Natural killer cell treated with Interleukin-12 subunit alpha and Interleukin-12 subunit beta and Interleukin-15 and Interleukin-18, amount 100 ng/mL, for 72 hours (primary cell): ENCODE results near the gene ELL. TPM values are rescaled to one million over a fixed set of nuclear protein-coding genes. Genes with fewer than 3 reads are reported as not detected.
A peak's percentile ranks its signal among the peaks of the same experiment; 100 is the strongest.

Source experiments
- ATAC-seq, 2 donors: fragments of 150-1000 bp; cut with Tn5 transposase in 1 of 2; sonication (Bioruptor Pico), chemical (Tn5 transposase) in 1 of 2; 2 replicates each; pipeline ENCODE4 v1.10.0; 2021
- DNase-seq: peaks from one replicate; pipeline ENCODE4 v3.0.0; 2022; ENCODE audit warnings: low spot score
- H3K27ac Mint-ChIP-seq, 2 donors: 1 replicate in 1 of 2; 2 replicates in 1 of 2; pipeline ENCODE4 v1.8.0; 2022; ENCODE audit warnings: mixed read lengths in 2 of 2, mild to moderate bottlenecking in 1 of 2, moderate library complexity in 1 of 2
- H3K27me3 Mint-ChIP-seq, 2 donors: 1 replicate in 1 of 2; 2 replicates in 1 of 2; pipeline ENCODE4 v1.8.0; 2022; ENCODE audit warnings: mixed read lengths in 2 of 2
- H3K36me3 Mint-ChIP-seq: one replicate; pipeline ENCODE4 v1.8.0; 2022; ENCODE audit warnings: mixed read lengths
- H3K4me1 Mint-ChIP-seq, 2 donors: 1 replicate in 1 of 2; 2 replicates in 1 of 2; pipeline ENCODE4 v1.8.0; 2022; ENCODE audit warnings: low read depth in 2 of 2, mixed read lengths in 2 of 2, mild to moderate bottlenecking in 1 of 2
- H3K4me3 Mint-ChIP-seq: one replicate; pipeline ENCODE4 v1.8.0; 2022; ENCODE audit warnings: mixed read lengths
- H3K9me3 Mint-ChIP-seq: 2 replicates; pipeline ENCODE4 v1.8.0; 2022; ENCODE audit warnings: mixed read lengths
- total RNA-seq, 2 donors: library from RNA; stranded (reverse); gene quantifications; one replicate each; pipeline ENCODE4 v1.2.3, GENCODE V29; 2022

The ELL gene
- total RNA-seq, 2 donors from 2014 or later: 52.3 to 75.2 TPM

DNA sequence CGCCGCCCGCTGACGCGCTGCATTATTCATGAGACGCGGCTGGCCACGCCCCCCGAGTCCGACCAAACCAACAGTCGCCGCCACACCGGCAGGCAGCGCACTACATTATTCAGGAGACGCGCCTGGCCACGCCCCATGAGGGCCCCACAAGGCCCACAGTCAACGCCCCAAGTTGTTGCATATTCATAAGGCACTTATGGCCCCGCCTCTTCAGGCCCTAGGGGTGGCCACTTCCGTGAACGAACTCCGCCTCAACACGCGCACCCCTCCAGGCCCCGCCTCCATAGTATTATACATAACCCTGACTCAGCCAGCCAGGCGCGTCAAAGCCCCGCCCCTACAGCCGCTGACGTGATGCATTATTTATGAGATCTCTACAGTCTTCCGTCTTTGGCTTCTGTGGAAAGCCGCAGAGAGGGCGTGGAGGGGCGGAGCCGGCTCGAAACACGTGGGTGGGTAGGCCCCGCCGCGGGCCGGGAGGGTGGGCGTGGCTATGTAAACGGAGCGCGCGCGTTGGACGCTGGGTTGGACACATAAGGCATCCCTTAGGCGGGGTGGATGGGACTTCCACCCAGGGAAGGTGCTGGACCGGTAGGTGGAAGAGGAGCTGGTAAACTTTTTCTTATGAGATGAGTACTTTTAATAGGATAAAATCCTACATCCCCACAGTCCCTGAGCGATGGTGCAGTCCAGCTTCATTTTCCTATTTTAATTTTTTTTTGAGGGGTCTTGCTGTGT lies 423 bp upstream of the ELL start:
- Mint-ChIP-seq H3K27me3 (no peaks in the 10 kb centered on the region), H3K27ac (peak overlapping the region; percentile 69 to 86), H3K9me3 (no peaks in the 10 kb centered on the region), H3K4me3 (peak overlapping the region; percentile 89), H3K36me3 (no peaks in the 10 kb centered on the region), H3K4me1 (peaks cover 9 to 23% of the 10 kb centered on the region in 2 donors)
- DNase-seq (peak; percentile 100), ATAC-seq (peak; percentile 96)

DNA sequence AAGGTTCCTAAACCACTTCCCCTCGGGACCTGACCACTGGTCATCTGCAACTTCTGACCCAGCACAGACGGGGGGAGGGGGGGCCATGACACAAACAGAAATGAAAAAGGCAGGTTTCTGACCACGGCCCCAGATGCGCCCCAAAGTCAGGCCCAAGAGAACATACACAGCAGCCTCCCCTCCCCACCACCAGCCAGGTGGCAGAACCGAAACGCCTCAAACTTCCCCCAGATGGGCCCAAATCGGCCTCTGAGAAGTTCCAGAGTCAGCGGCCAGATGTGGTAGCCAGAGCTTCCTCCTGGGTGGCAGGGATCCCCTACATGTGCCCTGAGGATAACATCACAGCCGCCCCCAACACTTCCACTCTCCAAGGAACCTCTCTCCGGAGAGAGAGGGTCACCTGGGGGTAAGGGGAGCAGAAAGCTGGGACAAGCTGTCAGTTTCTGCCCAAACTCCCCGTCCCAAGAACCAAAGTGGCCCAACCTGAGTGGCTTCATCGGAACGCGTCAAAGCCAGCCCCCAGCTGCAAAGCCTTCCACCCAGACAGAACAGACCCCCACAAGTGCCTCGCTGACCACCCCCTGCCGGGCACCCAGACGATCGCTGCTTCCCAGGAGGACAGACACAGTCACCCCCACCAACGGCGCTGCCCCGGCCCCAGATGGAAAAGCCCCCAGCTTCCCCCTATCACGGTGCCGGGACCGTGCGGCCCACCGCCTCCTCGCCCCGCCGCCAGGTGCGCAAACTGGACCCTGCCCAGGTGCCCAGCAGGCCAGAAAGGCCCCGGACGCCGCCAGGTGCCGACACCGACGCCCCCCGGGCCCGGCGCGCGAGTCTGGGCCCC lies 800 bp downstream of the ELL start:
- H3K27ac Mint-ChIP-seq: peak overlapping the region; percentile 69 to 97
- ATAC-seq: no peak
- peak overlapping the region; percentile 89 for H3K4me3 Mint-ChIP-seq
- no peaks in the 10 kb centered on the region for H3K27me3 Mint-ChIP-seq
- H3K36me3 Mint-ChIP-seq: no peaks in the 10 kb centered on the region
- H3K4me1 Mint-ChIP-seq: peaks cover 19 to 32% of the 10 kb centered on the region in 2 donors
- no peaks in the 10 kb centered on the region for H3K9me3 Mint-ChIP-seq
- DNase-seq: no peak

DNA sequence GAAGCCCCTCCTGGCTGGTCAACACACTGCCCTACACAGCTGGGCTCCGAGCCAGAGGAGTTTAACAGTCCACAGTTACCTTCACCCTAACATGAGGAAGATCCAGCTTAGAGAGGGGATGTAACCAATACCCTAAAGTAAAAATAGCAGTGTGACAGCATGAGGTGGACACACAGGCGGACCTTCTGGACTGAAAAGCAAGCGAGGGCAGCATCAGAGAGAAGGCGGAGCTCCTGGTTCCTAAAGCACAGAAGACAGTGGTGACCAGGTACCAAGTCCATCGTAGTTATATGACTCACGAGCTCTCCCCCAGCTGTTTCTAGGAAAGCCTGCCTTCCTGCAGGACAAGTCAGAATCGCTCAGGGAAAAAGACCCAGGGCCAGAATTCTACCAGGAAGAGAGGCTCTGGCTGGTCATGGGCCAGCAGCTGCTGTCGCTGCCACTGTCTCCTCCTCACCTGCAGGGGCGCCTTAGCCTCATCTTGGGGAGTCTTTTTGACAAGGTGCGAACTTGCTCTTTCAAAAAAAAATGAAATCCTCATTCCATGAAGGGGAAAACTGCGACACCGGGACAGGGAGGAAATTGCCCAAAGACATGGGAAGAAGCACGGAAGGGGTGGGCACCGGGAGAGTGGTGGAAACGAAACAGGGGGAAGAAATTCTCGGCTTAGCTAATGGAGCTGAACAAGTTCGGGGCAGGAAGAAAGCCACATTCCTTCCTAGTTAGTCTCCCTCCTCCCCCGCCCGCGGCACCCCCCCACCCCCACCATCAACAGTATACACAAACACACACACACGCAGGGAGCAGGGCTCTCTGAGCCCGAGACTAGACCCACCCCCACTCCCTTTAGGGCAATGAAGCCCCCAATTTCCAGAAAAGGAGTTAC lies 1.7 kb downstream of the ELL start:
- H3K9me3 Mint-ChIP-seq: no peaks in the 10 kb centered on the region
- no peaks in the 10 kb centered on the region for H3K36me3 Mint-ChIP-seq
- ATAC-seq: no peak
- DNase-seq: no peak
- no peaks in the 10 kb centered on the region for H3K27me3 Mint-ChIP-seq
- H3K27ac Mint-ChIP-seq: peak overlapping the region; percentile 69 to 97
- peak overlapping the region; percentile 89 for H3K4me3 Mint-ChIP-seq
- H3K4me1 Mint-ChIP-seq: peaks cover 19 to 40% of the 10 kb centered on the region in 2 donors

DNA sequence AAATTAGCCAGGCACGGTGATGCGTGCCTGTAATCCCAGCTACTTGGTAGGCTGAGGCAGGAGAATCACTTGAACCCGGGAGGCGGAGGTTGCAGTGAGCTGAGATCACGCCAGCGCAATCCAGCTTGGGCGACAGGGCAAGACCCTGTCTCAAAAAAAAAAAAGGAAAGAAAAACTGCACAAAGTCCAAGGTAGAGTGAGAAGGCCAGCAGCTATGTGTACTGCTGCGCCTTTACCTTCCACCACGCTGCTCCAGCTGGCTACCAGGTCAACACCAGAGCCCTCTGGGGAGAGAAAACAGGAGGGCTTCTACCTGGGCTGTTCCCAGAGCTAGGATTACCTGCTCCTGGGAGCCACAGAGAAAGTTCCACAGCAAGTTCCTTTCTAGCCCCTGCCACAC lies 3.2 kb downstream of the ELL start:
- H3K4me1 Mint-ChIP-seq: peaks cover 26 to 50% of the 10 kb centered on the region in 2 donors
- no peaks in the 10 kb centered on the region for H3K27me3 Mint-ChIP-seq
- DNase-seq (no peak), ATAC-seq (no peak)
- no peak overlapping the region for H3K4me3 Mint-ChIP-seq
- H3K36me3 Mint-ChIP-seq: no peaks in the 10 kb centered on the region
- H3K9me3 Mint-ChIP-seq: no peaks in the 10 kb centered on the region
- H3K27ac Mint-ChIP-seq: peak overlapping the region in 1 of 2 donors; percentile 97

DNA sequence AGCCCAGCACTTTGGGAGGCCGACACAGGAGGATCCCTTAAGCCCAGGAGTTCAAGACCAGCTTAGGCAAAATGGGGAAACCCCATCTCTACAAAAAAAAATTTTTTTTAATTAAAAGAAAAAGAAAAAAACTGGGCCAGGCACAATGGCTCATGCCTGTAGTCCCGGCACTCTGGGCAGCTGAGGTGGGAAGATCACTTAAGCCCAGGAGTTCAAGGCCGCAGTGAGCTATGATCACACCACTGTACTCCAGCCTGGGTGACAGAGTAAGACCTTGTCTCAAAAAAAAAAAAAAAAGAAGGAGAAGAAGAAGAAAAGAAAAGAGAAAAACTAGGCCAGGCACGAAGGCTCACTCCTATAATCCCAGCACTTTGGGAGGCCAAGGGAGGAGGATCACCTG lies 4.3 kb downstream of the ELL start:
- H3K4me1 Mint-ChIP-seq: peaks cover 33 to 56% of the 10 kb centered on the region in 2 donors
- H3K27ac Mint-ChIP-seq: no peak overlapping the region
- DNase-seq (no peak), ATAC-seq (no peak)
- H3K9me3 Mint-ChIP-seq: no peaks in the 10 kb centered on the region
- no peaks in the 10 kb centered on the region for H3K27me3 Mint-ChIP-seq
- no peak overlapping the region for H3K4me3 Mint-ChIP-seq
- no peaks in the 10 kb centered on the region for H3K36me3 Mint-ChIP-seq

DNA sequence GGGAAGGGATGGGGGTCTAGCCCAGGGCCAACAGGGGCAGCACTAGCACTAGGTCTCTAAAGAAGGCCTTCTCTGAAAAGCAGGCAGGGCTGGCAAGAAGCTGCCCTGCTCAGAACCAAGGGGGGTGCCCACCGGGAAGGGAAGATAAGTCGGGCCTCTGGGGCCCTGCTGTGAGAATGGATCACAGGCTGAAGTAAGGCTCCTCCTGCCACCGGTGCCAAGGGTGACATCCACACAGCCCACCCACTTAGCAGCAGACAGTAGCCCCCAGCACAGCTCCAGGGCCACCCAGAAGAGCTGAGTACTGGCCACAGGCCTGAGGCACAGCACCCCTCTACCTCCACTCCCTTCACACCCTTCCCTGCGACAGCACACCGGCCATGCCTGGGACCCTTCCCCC lies 5.9 kb downstream of the ELL start:
- no peaks in the 10 kb centered on the region for H3K9me3 Mint-ChIP-seq
- no peaks in the 10 kb centered on the region for H3K27me3 Mint-ChIP-seq
- H3K36me3 Mint-ChIP-seq: no peaks in the 10 kb centered on the region
- no peak overlapping the region for H3K4me3 Mint-ChIP-seq
- ATAC-seq: no peak
- no peak for DNase-seq
- H3K4me1 Mint-ChIP-seq: peaks cover 33 to 56% of the 10 kb centered on the region in 2 donors
- peak overlapping the region; percentile 36 to 75 for H3K27ac Mint-ChIP-seq

DNA sequence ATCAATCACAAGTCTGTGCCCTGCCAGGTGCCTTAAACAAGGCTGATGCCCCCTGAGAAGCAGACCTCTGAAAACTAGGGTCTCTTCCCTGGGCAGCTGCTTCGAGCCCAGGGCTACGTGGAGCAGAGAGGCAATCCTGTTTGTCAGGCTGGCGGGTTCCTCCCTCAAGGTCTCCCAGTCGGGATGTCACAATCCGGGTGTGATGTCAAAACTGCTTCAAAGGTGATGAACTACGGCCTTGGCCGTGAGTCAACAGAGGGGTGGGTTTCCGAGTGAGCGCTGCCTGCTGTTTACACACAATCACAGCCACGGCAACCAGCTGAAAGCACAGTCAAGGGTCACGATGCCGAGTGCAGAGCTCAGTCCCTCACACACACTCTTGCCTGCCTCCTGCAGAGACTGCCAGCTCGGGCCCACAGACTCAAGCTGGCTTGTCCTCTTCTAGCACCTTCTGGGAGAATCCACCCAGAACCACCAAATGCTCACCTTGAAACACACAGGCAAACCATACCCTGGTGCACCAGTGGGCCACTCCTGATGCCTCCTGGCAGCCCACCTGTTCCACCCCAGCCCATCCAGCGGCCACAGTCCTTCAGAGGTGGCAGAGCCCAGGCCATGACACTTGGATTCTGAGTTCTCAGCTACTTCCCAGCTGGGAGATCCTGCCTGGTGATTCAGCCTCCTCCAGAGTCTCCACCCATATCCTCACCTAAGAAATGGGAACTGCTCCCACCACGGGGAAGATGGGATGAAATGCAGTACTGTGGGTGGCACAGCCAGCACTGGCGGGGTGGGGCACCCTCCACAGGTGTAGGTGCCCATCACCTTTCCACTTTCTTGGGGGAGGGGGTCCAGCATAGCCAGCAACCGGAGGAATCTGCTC lies 6.8 kb downstream of the ELL start:
- H3K36me3 Mint-ChIP-seq: no peaks in the 10 kb centered on the region
- no peak overlapping the region for H3K4me3 Mint-ChIP-seq
- peaks cover 28 to 54% of the 10 kb centered on the region in 2 donors for H3K4me1 Mint-ChIP-seq
- ATAC-seq (peak; percentile 63 to 73), DNase-seq (no peak)
- peak overlapping the region in 1 of 2 donors; percentile 30 for H3K27ac Mint-ChIP-seq
- H3K27me3 Mint-ChIP-seq: no peaks in the 10 kb centered on the region
- no peaks in the 10 kb centered on the region for H3K9me3 Mint-ChIP-seq

DNA sequence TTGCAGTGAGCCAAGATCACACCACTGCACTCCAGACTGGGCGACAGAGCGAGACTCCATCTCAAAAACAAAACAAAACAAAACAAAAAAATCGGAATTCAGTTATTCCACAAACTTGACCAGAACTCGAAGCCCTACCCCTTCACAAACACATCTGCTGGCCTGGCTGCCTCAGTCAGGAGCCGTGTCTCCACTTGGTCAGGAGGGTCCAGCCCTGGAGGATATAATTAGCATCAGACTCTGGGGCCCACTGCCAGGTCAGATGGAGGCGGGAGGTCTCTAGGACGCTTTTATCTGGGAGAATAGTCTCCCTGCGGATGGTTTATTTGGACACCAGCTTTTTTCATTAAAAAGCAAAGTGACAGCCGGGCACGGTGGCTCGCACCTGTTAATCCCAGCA lies 8.0 kb downstream of the ELL start:
- H3K36me3 Mint-ChIP-seq: no peaks in the 10 kb centered on the region
- no peaks in the 10 kb centered on the region for H3K9me3 Mint-ChIP-seq
- ATAC-seq: no peak
- H3K4me1 Mint-ChIP-seq: peaks cover 24 to 49% of the 10 kb centered on the region in 2 donors
- H3K4me3 Mint-ChIP-seq: no peak overlapping the region
- DNase-seq: no peak
- H3K27ac Mint-ChIP-seq: peak overlapping the region in 1 of 2 donors; percentile 30
- no peaks in the 10 kb centered on the region for H3K27me3 Mint-ChIP-seq

DNA sequence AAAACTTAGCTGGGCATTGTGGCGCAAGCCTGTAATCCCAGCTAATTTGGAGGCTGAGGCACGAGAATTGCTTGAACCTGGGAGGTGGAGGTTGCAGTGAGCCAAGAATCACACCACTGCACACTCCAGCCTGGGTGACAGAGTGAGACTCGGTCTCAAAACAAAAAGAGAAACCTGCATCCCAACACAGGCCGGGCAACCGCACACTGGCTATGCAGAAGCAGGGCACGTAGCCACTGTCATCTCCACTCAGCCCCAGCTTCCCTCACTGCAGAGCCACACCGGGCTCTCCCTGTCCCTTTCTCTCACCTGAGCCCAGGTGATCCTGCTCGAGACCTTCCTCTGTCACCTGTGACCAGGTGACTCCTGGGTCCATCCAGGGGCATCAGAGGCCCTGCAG lies 11.7 kb downstream of the ELL start:
- DNase-seq: no peak
- Mint-ChIP-seq H3K27ac (no peak overlapping the region), H3K36me3 (no peaks in the 10 kb centered on the region), H3K9me3 (no peaks in the 10 kb centered on the region), H3K27me3 (no peaks in the 10 kb centered on the region), H3K4me1 (peaks cover 39 to 53% of the 10 kb centered on the region in 2 donors), H3K4me3 (no peak overlapping the region)
- ATAC-seq: no peak

DNA sequence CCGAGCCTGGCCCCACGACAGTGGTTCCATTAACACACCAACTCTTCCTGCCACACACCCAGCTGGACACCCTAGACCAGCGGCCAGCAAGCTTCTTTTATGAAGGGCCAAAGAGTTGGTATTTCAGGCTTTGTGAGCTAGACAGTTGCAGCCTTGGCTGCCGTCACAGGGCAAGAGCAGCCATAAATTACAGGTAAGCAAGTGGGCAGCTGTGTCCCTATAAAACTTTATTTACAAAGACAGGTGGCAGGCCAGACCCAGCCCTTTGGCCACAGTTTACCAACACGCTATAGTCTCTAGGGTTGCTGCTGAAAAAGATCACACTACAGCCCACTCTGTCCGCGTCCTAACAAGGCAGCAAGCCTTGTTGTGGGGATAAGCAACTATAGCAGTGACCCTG lies 13.3 kb downstream of the ELL start:
- Mint-ChIP-seq H3K36me3 (no peaks in the 10 kb centered on the region), H3K9me3 (no peaks in the 10 kb centered on the region), H3K27me3 (no peaks in the 10 kb centered on the region), H3K4me3 (no peak overlapping the region), H3K4me1 (peaks cover 42 to 57% of the 10 kb centered on the region in 2 donors), H3K27ac (peak overlapping the region in 1 of 2 donors; percentile 87)
- ATAC-seq (no peak), DNase-seq (no peak)

DNA sequence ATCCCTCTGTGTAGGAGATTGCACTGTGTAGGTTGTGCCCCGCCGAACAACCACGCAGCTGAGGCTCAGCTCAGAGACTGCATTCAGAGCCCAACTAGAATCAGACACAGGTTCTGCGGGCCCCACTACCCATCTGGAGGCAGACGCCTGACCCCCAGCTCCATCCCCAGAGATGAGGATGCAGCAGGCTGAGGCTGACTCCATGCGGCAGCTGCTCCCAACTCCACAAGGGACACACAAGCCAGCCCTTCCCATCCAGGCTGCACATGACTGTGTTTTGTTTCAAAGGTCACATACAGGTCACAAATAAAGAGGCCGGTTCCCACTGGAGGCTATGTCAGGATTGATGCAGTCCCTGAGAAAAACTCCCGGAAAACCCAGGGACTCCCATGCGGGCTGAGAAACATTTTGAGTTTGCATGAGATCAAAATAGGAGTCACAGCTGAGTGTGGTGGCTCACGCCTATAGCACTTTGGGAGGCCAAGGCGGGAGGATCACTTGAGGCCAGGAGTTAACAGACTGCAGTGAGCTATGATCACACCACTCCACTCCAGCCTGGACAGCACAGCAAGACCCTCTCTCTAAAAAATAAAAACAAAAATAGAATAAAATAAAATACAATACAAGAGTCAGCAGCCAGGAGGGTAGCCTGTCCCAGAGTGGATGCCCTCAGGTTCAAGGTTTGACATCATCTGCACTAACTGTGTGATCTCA lies 14.0 kb downstream of the ELL start:
- peaks cover 41 to 57% of the 10 kb centered on the region in 2 donors for H3K4me1 Mint-ChIP-seq
- H3K36me3 Mint-ChIP-seq: no peaks in the 10 kb centered on the region
- ATAC-seq (no peak), DNase-seq (no peak)
- no peaks in the 10 kb centered on the region for H3K27me3 Mint-ChIP-seq
- no peaks in the 10 kb centered on the region for H3K9me3 Mint-ChIP-seq
- peak overlapping the region; percentile 77 for H3K4me3 Mint-ChIP-seq
- peak overlapping the region; percentile 87 to 91 for H3K27ac Mint-ChIP-seq

DNA sequence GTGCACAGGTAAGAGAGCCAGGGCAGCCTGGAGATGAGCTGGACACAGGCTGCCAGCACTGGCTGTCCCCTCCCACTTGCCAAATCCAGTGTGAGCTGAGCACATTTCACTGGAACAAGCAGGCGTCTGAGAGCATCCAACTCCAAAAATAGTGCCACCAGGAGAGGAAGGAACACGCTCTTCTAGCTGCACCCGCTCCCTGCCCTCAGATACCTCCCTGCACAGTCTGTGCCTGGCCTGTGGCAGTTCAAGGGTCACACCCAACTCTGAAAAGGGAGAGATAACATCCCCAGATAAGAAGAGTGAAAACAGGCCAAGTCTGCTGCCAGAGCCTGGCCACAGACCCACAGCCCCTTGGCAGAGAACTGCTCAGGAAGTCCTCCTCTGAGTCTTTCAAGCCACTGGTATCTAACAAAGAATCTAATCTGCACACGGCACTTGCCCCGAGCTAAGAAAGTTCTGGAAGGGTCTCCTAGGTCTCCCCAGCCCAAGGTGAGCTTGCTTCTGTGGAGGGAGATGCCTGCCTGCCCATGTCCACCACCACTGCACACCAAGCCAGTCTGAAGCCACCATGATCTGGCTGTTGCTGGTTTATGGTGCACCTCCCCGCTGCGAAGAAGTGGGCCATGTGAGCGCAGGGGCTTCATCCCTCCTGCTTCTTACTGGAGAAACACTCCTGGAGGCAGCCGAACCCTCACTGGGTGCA lies 14.7 kb downstream of the ELL start:
- H3K27ac Mint-ChIP-seq: peak overlapping the region; percentile 87 to 91
- ATAC-seq (peak in 1 of 2 donors; percentile 59), DNase-seq (no peak)

More for the DNA sequence above, 14.7 kb downstream of the ELL start:
- no peaks in the 10 kb centered on the region for H3K27me3 Mint-ChIP-seq
- no peaks in the 10 kb centered on the region for H3K36me3 Mint-ChIP-seq
- H3K4me1 Mint-ChIP-seq: peaks cover 46 to 62% of the 10 kb centered on the region in 2 donors
- H3K9me3 Mint-ChIP-seq: no peaks in the 10 kb centered on the region
- H3K4me3 Mint-ChIP-seq: peak overlapping the region; percentile 77
